ENCODE measurements around the gene NAA25.

- TF ChIP-seq CTCF (IDR thresholded peaks at IDR 0.05; ENCODE audit: low read depth, low read length), result no peak
- TF ChIP-seq POLR2A (IDR thresholded peaks at IDR 0.05; ENCODE audit: extremely low read depth, insufficient read length), result no peak
- no peak for TF ChIP-seq MYC (IDR thresholded peaks at IDR 0.05; ENCODE audit: low read depth, low read length)
Measured at GRCh38 chr12:112004041-112004440, 104.5 kb downstream of the NAA25 start.
